ENCODE results near the gene UBA6. TPM values are rescaled to one million over a fixed set of nuclear protein-coding genes. Genes with fewer than 3 reads are reported as not detected.

UBA6 gene
- polyA plus RNA-seq, 1 experiment, result 119 TPM

- DNase-seq (ENCODE audit: low read depth, low spot score), result no peak
- CTCF ChIA-PET, result no interaction called here
- Histone ChIP-seq H3K27me3 (ENCODE audit: control insufficient read depth, insufficient read depth, low read length) (no peaks in the 10 kb centered on the region), H3K27ac (ENCODE audit: low read depth, low read length) (no peak overlapping the region), H3K9me3 (ENCODE audit: control insufficient read depth, insufficient read depth, low read length) (no peaks in the 10 kb centered on the region), H3K4me3 (ENCODE audit: low read depth, low read length) (no peak overlapping the region)
- POLR2A ChIA-PET, result no interaction called here
- TF ChIP-seq CTCF (IDR thresholded peaks at IDR 0.05; ENCODE audit: low read depth, low read length), result no peak
Observed at GRCh38 chr4:67682266-67682665, 18.7 kb downstream of the UBA6 start.

- DNase-seq (ENCODE audit: low read depth, low spot score), result no peak
- TF ChIP-seq CTCF (IDR thresholded peaks at IDR 0.05; ENCODE audit: low read depth, low read length), result no peak
- H3K9me3 ChIP-seq (ENCODE audit: control insufficient read depth, insufficient read depth, low read length), result no peaks in the 10 kb centered on the region
- POLR2A ChIA-PET, result no interaction called here
- H3K27me3 ChIP-seq (ENCODE audit: control insufficient read depth, insufficient read depth, low read length), result no peaks in the 10 kb centered on the region
- no peak overlapping the region for H3K4me3 ChIP-seq (ENCODE audit: low read depth, low read length)
- CTCF ChIA-PET, result interaction anchor here (1.0 kb wide), 1 partner anchor 20 kb away, joined by 3 read pairs; the partner anchor contains the start of gene UBA6
- H3K27ac ChIP-seq (ENCODE audit: low read depth, low read length), result no peak overlapping the region
Observed at GRCh38 chr4:67680581-67681222, 20.3 kb downstream of the UBA6 start.

- ChIA-PET POLR2A (no interaction called here), CTCF (interaction anchor here (1.8 kb wide), 1 partner anchor 68 kb away, joined by 4 read pairs; no protein-coding TSS in a partner anchor)
- no peak for DNase-seq (ENCODE audit: low read depth, low spot score)
- Histone ChIP-seq H3K27me3 (ENCODE audit: control insufficient read depth, insufficient read depth, low read length) (no peaks in the 10 kb centered on the region), H3K4me3 (ENCODE audit: low read depth, low read length) (no peak overlapping the region), H3K9me3 (ENCODE audit: control insufficient read depth, insufficient read depth, low read length) (no peaks in the 10 kb centered on the region), H3K27ac (ENCODE audit: low read depth, low read length) (no peak overlapping the region)
- no peak for TF ChIP-seq CTCF (IDR thresholded peaks at IDR 0.05; ENCODE audit: low read depth, low read length)
Observed at GRCh38 chr4:67678612-67679011, 22.3 kb downstream of the UBA6 start.

- Histone ChIP-seq H3K27ac (ENCODE audit: low read depth, low read length) (no peak overlapping the region), H3K27me3 (ENCODE audit: control insufficient read depth, insufficient read depth, low read length) (no peaks in the 10 kb centered on the region), H3K9me3 (ENCODE audit: control insufficient read depth, insufficient read depth, low read length) (no peaks in the 10 kb centered on the region), H3K4me3 (ENCODE audit: low read depth, low read length) (no peak overlapping the region)
- no peak; the same call in 1 of the 2 replicates for TF ChIP-seq CTCF (IDR thresholded peaks at IDR 0.05; ENCODE audit: low read depth, low read length)
- no peak for DNase-seq (ENCODE audit: low read depth, low spot score)
- ChIA-PET CTCF (interaction anchor here (1.3 kb wide), 1 partner anchor 30 kb away, joined by 3 read pairs; no protein-coding TSS in a partner anchor), POLR2A (no interaction called here)
Observed at GRCh38 chr4:67674098-67674497, 26.9 kb downstream of the UBA6 start.

- no peaks in the 10 kb centered on the region for H3K27me3 ChIP-seq (ENCODE audit: control insufficient read depth, insufficient read depth, low read length)
- H3K4me3 ChIP-seq (ENCODE audit: low read depth, low read length), result no peak overlapping the region
- TF ChIP-seq CTCF (IDR thresholded peaks at IDR 0.05; ENCODE audit: low read depth, low read length), result no peak
- no peak for DNase-seq (ENCODE audit: low read depth, low spot score)
- ChIA-PET POLR2A (no interaction called here), CTCF (no interaction called here)
- H3K27ac ChIP-seq (ENCODE audit: low read depth, low read length), result no peak overlapping the region
- H3K9me3 ChIP-seq (ENCODE audit: control insufficient read depth, insufficient read depth, low read length), result no peaks in the 10 kb centered on the region
Observed at GRCh38 chr4:67668315-67668714, 32.6 kb downstream of the UBA6 start.

Data from AG04450 (cell line).